ENCODE data around the gene GRAMD2B. TPM values are rescaled to one million over a fixed set of nuclear protein-coding genes. Genes with fewer than 3 reads are reported as not detected.

Gene GRAMD2B
- total and polyA plus RNA-seq, 3 experiments from 2014 or later = 7.0 to 10.4 (median 8.4) TPM

GRCh38 chr5:126531543-126532120 is 108.4 kb downstream of the GRAMD2B start:
- Mint-ChIP-seq H3K4me3 (no peak overlapping the region), H3K4me1 (no peaks in the 10 kb centered on the region), H3K9me3 (peaks cover 0 to 2% (median 0%) of the 10 kb centered on the region in 5 donors), H3K27me3 (peaks cover 7 to 8% of the 10 kb centered on the region in 2 donors), H3K27ac (peak overlapping the region in 1 of 8 donors; percentile 31), H3K36me3 (no peaks in the 10 kb centered on the region)
- Histone ChIP-seq H3K4me3 (ENCODE audit: low read length) (no peak overlapping the region), H3K36me3 (ENCODE audit: insufficient read depth, low read length) (no peaks in the 10 kb centered on the region), H3K27ac (ENCODE audit: low read depth, low read length) (no peak overlapping the region), H3K9me3 (ENCODE audit: low read length) (no peaks in the 10 kb centered on the region), H3K4me1 (ENCODE audit: insufficient read depth, low read length) (no peaks in the 10 kb centered on the region), H3K27me3 (ENCODE audit: insufficient read depth, low read length, poor library complexity, severe bottlenecking) (no peaks in the 10 kb centered on the region)
- POLR2A ChIA-PET = no interaction called here
- CTCF ChIA-PET = interaction anchor here (1.4 to 4.0 kb wide), 2 partner anchors 8 to 193 kb away, joined by 5 to 22 read pairs; no protein-coding TSS in a partner anchor
- no peak for DNase-seq

- ChIA-PET CTCF (interaction anchor here (1.1 to 4.0 kb wide), 4 partner anchors 177 to 196 kb away, joined by 4 to 22 read pairs (median 6); no protein-coding TSS in a partner anchor), POLR2A (no interaction called here)
Observed at GRCh38 chr5:126534553-126534952, 111.3 kb downstream of the GRAMD2B start.

GRCh38 chr5:126535856-126536545 is 112.8 kb downstream of the GRAMD2B start:
- Histone ChIP-seq H3K4me1 (ENCODE audit: insufficient read depth, low read length) (no peaks in the 10 kb centered on the region), H3K4me3 (ENCODE audit: low read length) (no peak overlapping the region), H3K36me3 (ENCODE audit: insufficient read depth, low read length) (no peaks in the 10 kb centered on the region), H3K9me3 (ENCODE audit: low read length) (no peaks in the 10 kb centered on the region), H3K27ac (ENCODE audit: low read depth, low read length) (no peak overlapping the region), H3K27me3 (ENCODE audit: insufficient read depth, low read length, poor library complexity, severe bottlenecking) (no peaks in the 10 kb centered on the region)
- peaks cover 0 to 4% of the 10 kb centered on the region in 2 donors for H3K27me3 Mint-ChIP-seq
- ChIA-PET CTCF (interaction anchor here (0.7 to 2.5 kb wide), 5 partner anchors 177 to 200 kb away, joined by 3 to 6 read pairs (median 3); no protein-coding TSS in a partner anchor), POLR2A (no interaction called here)
- H3K27ac Mint-ChIP-seq = no peak overlapping the region
- H3K4me1 Mint-ChIP-seq = no peaks in the 10 kb centered on the region
- H3K36me3 Mint-ChIP-seq = no peaks in the 10 kb centered on the region
- no peak overlapping the region for H3K4me3 Mint-ChIP-seq
- no peaks in the 10 kb centered on the region for H3K9me3 Mint-ChIP-seq
- no peak for DNase-seq

More at GRCh38 chr5:126534553-126534952, 111.3 kb downstream of the GRAMD2B start:
- Mint-ChIP-seq H3K27me3 (peaks cover 0 to 2% of the 10 kb centered on the region in 2 donors), H3K4me1 (no peaks in the 10 kb centered on the region), H3K36me3 (no peaks in the 10 kb centered on the region), H3K4me3 (no peak overlapping the region), H3K9me3 (no peaks in the 10 kb centered on the region), H3K27ac (no peak overlapping the region)
- no peaks in the 10 kb centered on the region for H3K36me3 ChIP-seq (ENCODE audit: insufficient read depth, low read length)
- no peaks in the 10 kb centered on the region for H3K4me1 ChIP-seq (ENCODE audit: insufficient read depth, low read length)
- no peak overlapping the region for H3K27ac ChIP-seq (ENCODE audit: low read depth, low read length)
- H3K27me3 ChIP-seq (ENCODE audit: insufficient read depth, low read length, poor library complexity, severe bottlenecking) = no peaks in the 10 kb centered on the region
- H3K4me3 ChIP-seq (ENCODE audit: low read length) = no peak overlapping the region
- no peak for DNase-seq
- no peaks in the 10 kb centered on the region for H3K9me3 ChIP-seq (ENCODE audit: low read length)

- H3K36me3 ChIP-seq (ENCODE audit: insufficient read depth, low read length) = no peaks in the 10 kb centered on the region
- no peak for DNase-seq
- no peak overlapping the region for H3K4me3 ChIP-seq (ENCODE audit: low read length)
- no peaks in the 10 kb centered on the region for H3K4me1 ChIP-seq (ENCODE audit: insufficient read depth, low read length)
- H3K27me3 ChIP-seq (ENCODE audit: insufficient read depth, low read length, poor library complexity, severe bottlenecking) = no peaks in the 10 kb centered on the region
- Mint-ChIP-seq H3K9me3 (no peaks in the 10 kb centered on the region), H3K4me1 (no peaks in the 10 kb centered on the region), H3K27ac (peak overlapping the region in 1 of 8 donors; percentile 90), H3K27me3 (peaks cover 0 to 4% of the 10 kb centered on the region in 2 donors), H3K36me3 (no peaks in the 10 kb centered on the region), H3K4me3 (no peak overlapping the region)
- CTCF ChIA-PET = interaction anchor here (1.1 to 7.3 kb wide), 3 partner anchors 178 to 199 kb away, joined by 3 to 63 read pairs (median 6); no protein-coding TSS in a partner anchor
- no peak overlapping the region for H3K27ac ChIP-seq (ENCODE audit: low read depth, low read length)
- no peaks in the 10 kb centered on the region for H3K9me3 ChIP-seq (ENCODE audit: low read length)
- POLR2A ChIA-PET = no interaction called here
Observed at GRCh38 chr5:126536874-126537273, 113.7 kb downstream of the GRAMD2B start.

- H3K4me3 ChIP-seq (ENCODE audit: low read length) = no peak overlapping the region
- POLR2A ChIA-PET = no interaction called here
- H3K4me1 ChIP-seq (ENCODE audit: insufficient read depth, low read length) = no peaks in the 10 kb centered on the region
- Mint-ChIP-seq H3K9me3 (no peaks in the 10 kb centered on the region), H3K27ac (peak overlapping the region in 1 of 8 donors; percentile 15), H3K27me3 (peaks cover 0 to 4% of the 10 kb centered on the region in 2 donors), H3K4me1 (no peaks in the 10 kb centered on the region), H3K36me3 (no peaks in the 10 kb centered on the region), H3K4me3 (no peak overlapping the region)
- H3K36me3 ChIP-seq (ENCODE audit: insufficient read depth, low read length) = no peaks in the 10 kb centered on the region
- no peak for DNase-seq
- CTCF ChIA-PET = interaction anchor here (0.9 to 7.3 kb wide), 12 partner anchors 8 to 204 kb away, joined by 3 to 63 read pairs (median 5); no protein-coding TSS in a partner anchor
- H3K9me3 ChIP-seq (ENCODE audit: low read length) = no peaks in the 10 kb centered on the region
- H3K27ac ChIP-seq (ENCODE audit: low read depth, low read length) = no peak overlapping the region
- H3K27me3 ChIP-seq (ENCODE audit: insufficient read depth, low read length, poor library complexity, severe bottlenecking) = no peaks in the 10 kb centered on the region
Observed at GRCh38 chr5:126538579-126538978, 115.4 kb downstream of the GRAMD2B start.

GRCh38 chr5:126540631-126541030 is 117.4 kb downstream of the GRAMD2B start:
- DNase-seq = no peak
- H3K36me3 Mint-ChIP-seq = no peaks in the 10 kb centered on the region
- no peaks in the 10 kb centered on the region for H3K9me3 Mint-ChIP-seq
- H3K27me3 Mint-ChIP-seq = peaks cover 0 to 4% of the 10 kb centered on the region in 2 donors
- no peaks in the 10 kb centered on the region for H3K9me3 ChIP-seq (ENCODE audit: low read length)
- CTCF ChIA-PET = interaction anchor here (0.7 to 7.3 kb wide), 6 partner anchors 10 to 203 kb away, joined by 3 to 63 read pairs (median 6); no protein-coding TSS in a partner anchor
- H3K4me1 Mint-ChIP-seq = no peaks in the 10 kb centered on the region
- no peak overlapping the region for H3K4me3 Mint-ChIP-seq
- H3K27me3 ChIP-seq (ENCODE audit: insufficient read depth, low read length, poor library complexity, severe bottlenecking) = no peaks in the 10 kb centered on the region
- H3K4me3 ChIP-seq (ENCODE audit: low read length) = no peak overlapping the region
- H3K4me1 ChIP-seq (ENCODE audit: insufficient read depth, low read length) = no peaks in the 10 kb centered on the region
- no peak overlapping the region for H3K27ac Mint-ChIP-seq
- H3K27ac ChIP-seq (ENCODE audit: low read depth, low read length) = no peak overlapping the region
- no peaks in the 10 kb centered on the region for H3K36me3 ChIP-seq (ENCODE audit: insufficient read depth, low read length)
- POLR2A ChIA-PET = interaction anchor here (1.1 kb wide), 1 partner anchor 25 kb away, joined by 3 read pairs; no protein-coding TSS in a partner anchor

- H3K27me3 Mint-ChIP-seq = peaks cover 0 to 9% of the 10 kb centered on the region in 2 donors
- no peaks in the 10 kb centered on the region for H3K9me3 Mint-ChIP-seq
- no peaks in the 10 kb centered on the region for H3K4me1 Mint-ChIP-seq
- DNase-seq = no peak
- no peaks in the 10 kb centered on the region for H3K36me3 Mint-ChIP-seq
- Histone ChIP-seq H3K27me3 (ENCODE audit: insufficient read depth, low read length, poor library complexity, severe bottlenecking) (no peaks in the 10 kb centered on the region), H3K9me3 (ENCODE audit: low read length) (no peaks in the 10 kb centered on the region), H3K27ac (ENCODE audit: low read depth, low read length) (no peak overlapping the region), H3K36me3 (ENCODE audit: insufficient read depth, low read length) (no peaks in the 10 kb centered on the region), H3K4me3 (ENCODE audit: low read length) (no peak overlapping the region), H3K4me1 (ENCODE audit: insufficient read depth, low read length) (no peaks in the 10 kb centered on the region)
- peak overlapping the region in 1 of 8 donors; percentile 42 for H3K27ac Mint-ChIP-seq
- H3K4me3 Mint-ChIP-seq = no peak overlapping the region
- CTCF ChIA-PET = interaction anchor here (7.3 kb wide), 1 partner anchor 204 kb away, joined by 63 read pairs; no protein-coding TSS in a partner anchor
- POLR2A ChIA-PET = no interaction called here
Observed at GRCh38 chr5:126542441-126542840, 119.2 kb downstream of the GRAMD2B start.

- H3K4me1 Mint-ChIP-seq = no peaks in the 10 kb centered on the region
- H3K27me3 Mint-ChIP-seq = peaks cover 0 to 9% of the 10 kb centered on the region in 2 donors
- Histone ChIP-seq H3K4me3 (ENCODE audit: low read length) (no peak overlapping the region), H3K27ac (ENCODE audit: low read depth, low read length) (no peak overlapping the region), H3K27me3 (ENCODE audit: insufficient read depth, low read length, poor library complexity, severe bottlenecking) (no peaks in the 10 kb centered on the region), H3K4me1 (ENCODE audit: insufficient read depth, low read length) (no peaks in the 10 kb centered on the region), H3K9me3 (ENCODE audit: low read length) (no peaks in the 10 kb centered on the region), H3K36me3 (ENCODE audit: insufficient read depth, low read length) (no peaks in the 10 kb centered on the region)
- H3K27ac Mint-ChIP-seq = no peak overlapping the region
- H3K4me3 Mint-ChIP-seq = no peak overlapping the region
- H3K9me3 Mint-ChIP-seq = no peaks in the 10 kb centered on the region
- no peaks in the 10 kb centered on the region for H3K36me3 Mint-ChIP-seq
- ChIA-PET CTCF (interaction anchor here (1.1 to 7.3 kb wide), 2 partner anchors 13 to 205 kb away, joined by 3 to 63 read pairs; no protein-coding TSS in a partner anchor), POLR2A (no interaction called here)
- DNase-seq = no peak
Observed at GRCh38 chr5:126543009-126543408, 119.8 kb downstream of the GRAMD2B start.
